K562 (cell line): ENCODE measurements around the gene GATA1. TPM values are rescaled to one million over a fixed set of nuclear protein-coding genes. Genes with fewer than 3 reads are reported as not detected.
A peak's percentile ranks its signal among the peaks of the same experiment; 100 is the strongest.

ENCODE experiments used
- CBFA2T2 ChIP-seq: fragments of 450-650 bp; conservative IDR thresholded peaks from 2 replicates; pipeline ENCODE4 v1.6.1; 2017; ENCODE audit warnings: mild to moderate bottlenecking
- ETV6 ChIP-seq, 3 experiments: fragments of 150-350 bp in 1 of 3; sonication (generic) in 1 of 3; formaldehyde crosslinking in 1 of 3; IDR thresholded peaks; 2 replicates each; pipeline versions ENCODE4 v1.6.1 to v1.8.0; 2014 to 2022; ENCODE audit warnings: borderline replicate concordance in 2 of 3, low read depth in 2 of 3, antibody characterized with exemption in 1 of 3, low read length in 1 of 3, mild to moderate bottlenecking in 1 of 3, missing genetic modification reagents in 1 of 3
- EWSR1 ChIP-seq: fragments of 450-650 bp; IDR thresholded peaks from 2 replicates; pipeline ENCODE4 v1.6.1; 2018; ENCODE audit warnings: borderline replicate concordance, mild to moderate bottlenecking, low read depth, moderate library complexity; ENCODE audit not compliant: partially characterized antibody
- FOS ChIP-seq: IDR thresholded peaks from 3 replicates; pipeline ENCODE4 v1.6.1; 2011; ENCODE audit not compliant: insufficient read length; ENCODE audit errors: extremely low read depth
- GABPA ChIP-seq: fragments of 200-800 bp; sonication (Bioruptor generic); conservative IDR thresholded peaks from 2 replicates; pipeline ENCODE4 v1.6.1; 2016; ENCODE audit warnings: low read depth, missing genetic modification characterization, missing compliant biosample characterization
- HNRNPLL ChIP-seq: fragments of 200-400 bp; formaldehyde crosslinking; IDR thresholded peaks from 2 replicates; pipeline ENCODE4 v1.6.1; 2017; ENCODE audit warnings: low read length, low read depth, mild to moderate bottlenecking; ENCODE audit not compliant: poor library complexity, severe bottlenecking
- KLF6 ChIP-seq: fragments of 250-450 bp; sonication (Bioruptor Pico); IDR thresholded peaks from 2 replicates; pipeline ENCODE4 v1.4.0; 2020; ENCODE audit warnings: mild to moderate bottlenecking, moderate library complexity, borderline replicate concordance
- MTA2 ChIP-seq: fragments of 450-650 bp; IDR thresholded peaks from 2 replicates; pipeline ENCODE4 v1.6.1; 2016; ENCODE audit warnings: low read depth
- NONO ChIP-seq, 2 experiments: fragments of 200-400 bp in 1 of 2; fragments of 450-650 bp in 1 of 2; formaldehyde crosslinking in 1 of 2; IDR thresholded peaks; 2 replicates each; pipeline ENCODE4 v1.6.1; 2017; ENCODE audit warnings: low read depth in 2 of 2, mild to moderate bottlenecking in 2 of 2, moderate library complexity in 2 of 2, low read length in 1 of 2
- TAF15 ChIP-seq: fragments of 200-400 bp; formaldehyde crosslinking; IDR thresholded peaks from 2 replicates; pipeline ENCODE4 v1.6.1; 2017; ENCODE audit warnings: mild to moderate bottlenecking, low read depth, low read length, moderate library complexity
- TSC22D4 ChIP-seq: fragments of 450-650 bp; IDR thresholded peaks from 2 replicates; pipeline ENCODE4 v1.6.1; 2016; ENCODE audit warnings: missing genetic modification characterization, missing biosample characterization, control low read depth
- ZFX ChIP-seq: sonication (generic); formaldehyde crosslinking; IDR thresholded peaks from 2 replicates; pipeline ENCODE4 v1.8.0; 2022; ENCODE audit warnings: mild to moderate bottlenecking, missing genetic modification reagents, moderate library complexity
- ZNF263 ChIP-seq: sonication (generic); formaldehyde crosslinking; IDR thresholded peaks from 2 replicates; pipeline ENCODE4 v1.8.0; 2022; ENCODE audit warnings: mild to moderate bottlenecking, missing genetic modification reagents, borderline replicate concordance
- polyA plus RNA-seq, 8 experiments: library from polyadenylated mRNA; depleted of rRNA in 4 of 8; stranded (reverse) in 5 of 8; unstranded in 3 of 8; fragments of >200 nt; fragmentation: Nextera tagmentation in 2 of 8; fragmentation: Illumina TruSeq in 1 of 8; extraction: Ambion mirVana in 2 of 8; extraction: Trizol in 1 of 8; gene quantifications; 2 replicates each; pipeline versions ENCODE4 v1.2.1 to v1.2.3, GENCODE V29; 2011 to 2014; ENCODE audit warnings: inconsistent platforms in 1 of 8, missing spikeins in 1 of 8
- total RNA-seq, 7 experiments: library from RNA; depleted of rRNA in 6 of 7; stranded (reverse); fragments of >200 nt in 6 of 7; fragmentation: Illumina TruSeq in 2 of 7; extraction: Trizol in 2 of 7; gene quantifications; 2 replicates each; pipeline versions ENCODE4 v1.2.1 to v1.2.3, GENCODE V29; 2011 to 2021; ENCODE audit warnings: low replicate concordance in 1 of 7
- TF ChIP-seq, protein P1 (sequence below): fragments of 450-650 bp; formaldehyde crosslinking; IDR thresholded peaks from 2 replicates; pipeline ENCODE4 v1.4.0; 2020; ENCODE audit warnings: mild to moderate bottlenecking, moderate library complexity
- TF ChIP-seq, protein P2 (sequence below), 2 experiments: fragments of 250-450 bp in 1 of 2; fragments of 450-650 bp in 1 of 2; sonication (Bioruptor Pico) in 1 of 2; IDR thresholded peaks; 2 replicates each; pipeline versions ENCODE4 v1.6.1 to v1.8.0; 2016 to 2021; ENCODE audit warnings: mild to moderate bottlenecking in 2 of 2, moderate library complexity in 2 of 2, missing compliant biosample characterization in 1 of 2, missing genetic modification characterization in 1 of 2
- TF ChIP-seq, protein P3 (sequence below), 3 experiments: IDR thresholded peaks in 2 of 3; conservative IDR thresholded peaks in 1 of 3; 2 replicates each; pipeline ENCODE4 v1.5.1; 2011 to 2012; ENCODE audit warnings: low read length in 3 of 3, mild to moderate bottlenecking in 3 of 3, control low read depth in 2 of 3, improper control_type of control experiment in 1 of 3, inconsistent platforms in 1 of 3, low read depth in 1 of 3, mixed read lengths in 1 of 3, moderate library complexity in 1 of 3; ENCODE audit not compliant: insufficient read depth in 2 of 3
- TF ChIP-seq, protein P4 (sequence below), 2 experiments: fragments of 450-650 bp; IDR thresholded peaks; 2 replicates each; pipeline ENCODE4 v1.6.1; 2018; ENCODE audit warnings: mild to moderate bottlenecking in 2 of 2, low read depth in 1 of 2; ENCODE audit not compliant: partially characterized antibody in 2 of 2

Gene GATA1
- total and polyA plus RNA-seq, 9 of the 15 experiments (the other 6 are each of a cell fraction or from before 2014, with no cell fraction given) = 11.9 to 291 (median 116) TPM

DNA sequence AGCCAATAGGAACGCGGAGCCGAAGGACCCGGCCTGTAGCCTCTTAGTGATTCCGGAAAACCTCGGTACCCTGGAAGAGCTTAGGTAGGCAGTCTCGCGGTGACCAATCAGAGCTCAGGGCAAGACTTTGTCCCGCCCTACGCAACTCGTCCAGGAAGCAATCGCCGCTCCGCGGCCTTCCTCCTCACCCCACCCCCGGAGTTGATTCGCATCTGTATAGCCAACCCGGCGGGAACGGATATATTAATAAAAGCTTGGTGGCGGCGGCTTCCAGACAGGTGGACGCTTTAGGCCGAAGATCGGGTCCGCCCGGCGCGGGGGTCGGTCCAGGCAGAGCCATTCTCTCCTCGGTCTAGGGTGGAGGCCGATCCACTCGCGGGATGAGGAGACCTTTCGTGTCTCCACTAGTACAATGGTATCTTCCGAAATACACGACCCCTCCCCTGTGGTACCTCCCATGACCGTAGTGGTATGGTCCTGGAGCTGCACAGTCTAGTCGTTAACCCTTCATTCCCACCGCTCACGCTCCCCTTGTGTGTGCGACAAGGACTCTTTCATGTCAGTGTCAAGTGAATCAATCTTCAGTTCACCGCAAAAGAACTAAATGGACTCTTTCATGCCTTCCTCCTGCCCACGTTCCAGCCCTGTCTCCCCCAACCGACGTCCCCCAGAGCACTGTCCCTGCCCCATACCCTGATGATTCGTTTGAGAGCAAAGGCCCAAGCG is 49.0 kb upstream of the GATA1 start (continued):
- peak; percentile 96 for TF ChIP-seq GABPA (tag)
- no peak for TF ChIP-seq ETV6 (IDR thresholded peaks at IDR 0.05; ENCODE audit: borderline replicate concordance in 1 of 2, low read depth in 2 of 2, low read length in 1 of 2)
- TF ChIP-seq ETV6 (CRISPR knock-in tag; IDR thresholded peaks at IDR 0.05; ENCODE audit: borderline replicate concordance) = no peak
- peak in 1 of 2 experiments; percentile 97; a peak in 2 of 4 replicates for TF ChIP-seq NONO (IDR thresholded peaks at IDR 0.05; ENCODE audit: low read depth in 2 of 2, low read length in 1 of 2)
- no peak for TF ChIP-seq HNRNPLL
- TF ChIP-seq, protein P1, sequence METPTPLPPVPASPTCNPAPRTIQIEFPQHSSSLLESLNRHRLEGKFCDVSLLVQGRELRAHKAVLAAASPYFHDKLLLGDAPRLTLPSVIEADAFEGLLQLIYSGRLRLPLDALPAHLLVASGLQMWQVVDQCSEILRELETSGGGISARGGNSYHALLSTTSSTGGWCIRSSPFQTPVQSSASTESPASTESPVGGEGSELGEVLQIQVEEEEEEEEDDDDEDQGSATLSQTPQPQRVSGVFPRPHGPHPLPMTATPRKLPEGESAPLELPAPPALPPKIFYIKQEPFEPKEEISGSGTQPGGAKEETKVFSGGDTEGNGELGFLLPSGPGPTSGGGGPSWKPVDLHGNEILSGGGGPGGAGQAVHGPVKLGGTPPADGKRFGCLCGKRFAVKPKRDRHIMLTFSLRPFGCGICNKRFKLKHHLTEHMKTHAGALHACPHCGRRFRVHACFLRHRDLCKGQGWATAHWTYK (CRISPR knock-in tag) = no peak
- no peak for TF ChIP-seq CBFA2T2
- peak; percentile 82 for TF ChIP-seq ZFX (CRISPR knock-in tag)
- peak; percentile 94 for TF ChIP-seq FOS
- TF ChIP-seq, protein P2, sequence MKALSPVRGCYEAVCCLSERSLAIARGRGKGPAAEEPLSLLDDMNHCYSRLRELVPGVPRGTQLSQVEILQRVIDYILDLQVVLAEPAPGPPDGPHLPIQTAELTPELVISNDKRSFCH (CRISPR knock-in tag; IDR thresholded peaks at IDR 0.05) = no peak
- TF ChIP-seq, protein P2 (tag; IDR thresholded peaks at IDR 0.05) = 0 out of 2 replicates have a peak, but pooled peaks have one; percentile 44
- TF ChIP-seq ZNF263 = 0 out of 2 replicates have a peak, but pooled peaks have one; percentile 23
- TF ChIP-seq, protein P3, sequence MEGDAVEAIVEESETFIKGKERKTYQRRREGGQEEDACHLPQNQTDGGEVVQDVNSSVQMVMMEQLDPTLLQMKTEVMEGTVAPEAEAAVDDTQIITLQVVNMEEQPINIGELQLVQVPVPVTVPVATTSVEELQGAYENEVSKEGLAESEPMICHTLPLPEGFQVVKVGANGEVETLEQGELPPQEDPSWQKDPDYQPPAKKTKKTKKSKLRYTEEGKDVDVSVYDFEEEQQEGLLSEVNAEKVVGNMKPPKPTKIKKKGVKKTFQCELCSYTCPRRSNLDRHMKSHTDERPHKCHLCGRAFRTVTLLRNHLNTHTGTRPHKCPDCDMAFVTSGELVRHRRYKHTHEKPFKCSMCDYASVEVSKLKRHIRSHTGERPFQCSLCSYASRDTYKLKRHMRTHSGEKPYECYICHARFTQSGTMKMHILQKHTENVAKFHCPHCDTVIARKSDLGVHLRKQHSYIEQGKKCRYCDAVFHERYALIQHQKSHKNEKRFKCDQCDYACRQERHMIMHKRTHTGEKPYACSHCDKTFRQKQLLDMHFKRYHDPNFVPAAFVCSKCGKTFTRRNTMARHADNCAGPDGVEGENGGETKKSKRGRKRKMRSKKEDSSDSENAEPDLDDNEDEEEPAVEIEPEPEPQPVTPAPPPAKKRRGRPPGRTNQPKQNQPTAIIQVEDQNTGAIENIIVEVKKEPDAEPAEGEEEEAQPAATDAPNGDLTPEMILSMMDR (IDR thresholded peaks at IDR 0.05 in 2 of 3, conservative IDR thresholded peaks at IDR 0.05 in 1 of 3; ENCODE audit: insufficient read depth in 2 of 3, low read depth in 1 of 3, low read length in 3 of 3) = no peak
- TF ChIP-seq, protein P4, sequence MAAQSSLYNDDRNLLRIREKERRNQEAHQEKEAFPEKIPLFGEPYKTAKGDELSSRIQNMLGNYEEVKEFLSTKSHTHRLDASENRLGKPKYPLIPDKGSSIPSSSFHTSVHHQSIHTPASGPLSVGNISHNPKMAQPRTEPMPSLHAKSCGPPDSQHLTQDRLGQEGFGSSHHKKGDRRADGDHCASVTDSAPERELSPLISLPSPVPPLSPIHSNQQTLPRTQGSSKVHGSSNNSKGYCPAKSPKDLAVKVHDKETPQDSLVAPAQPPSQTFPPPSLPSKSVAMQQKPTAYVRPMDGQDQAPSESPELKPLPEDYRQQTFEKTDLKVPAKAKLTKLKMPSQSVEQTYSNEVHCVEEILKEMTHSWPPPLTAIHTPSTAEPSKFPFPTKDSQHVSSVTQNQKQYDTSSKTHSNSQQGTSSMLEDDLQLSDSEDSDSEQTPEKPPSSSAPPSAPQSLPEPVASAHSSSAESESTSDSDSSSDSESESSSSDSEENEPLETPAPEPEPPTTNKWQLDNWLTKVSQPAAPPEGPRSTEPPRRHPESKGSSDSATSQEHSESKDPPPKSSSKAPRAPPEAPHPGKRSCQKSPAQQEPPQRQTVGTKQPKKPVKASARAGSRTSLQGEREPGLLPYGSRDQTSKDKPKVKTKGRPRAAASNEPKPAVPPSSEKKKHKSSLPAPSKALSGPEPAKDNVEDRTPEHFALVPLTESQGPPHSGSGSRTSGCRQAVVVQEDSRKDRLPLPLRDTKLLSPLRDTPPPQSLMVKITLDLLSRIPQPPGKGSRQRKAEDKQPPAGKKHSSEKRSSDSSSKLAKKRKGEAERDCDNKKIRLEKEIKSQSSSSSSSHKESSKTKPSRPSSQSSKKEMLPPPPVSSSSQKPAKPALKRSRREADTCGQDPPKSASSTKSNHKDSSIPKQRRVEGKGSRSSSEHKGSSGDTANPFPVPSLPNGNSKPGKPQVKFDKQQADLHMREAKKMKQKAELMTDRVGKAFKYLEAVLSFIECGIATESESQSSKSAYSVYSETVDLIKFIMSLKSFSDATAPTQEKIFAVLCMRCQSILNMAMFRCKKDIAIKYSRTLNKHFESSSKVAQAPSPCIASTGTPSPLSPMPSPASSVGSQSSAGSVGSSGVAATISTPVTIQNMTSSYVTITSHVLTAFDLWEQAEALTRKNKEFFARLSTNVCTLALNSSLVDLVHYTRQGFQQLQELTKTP (IDR thresholded peaks at IDR 0.05; ENCODE audit: low read depth in 1 of 2, partially characterized antibody in 2 of 2) = peak in 1 of 2 experiments; percentile 22
- no peak for TF ChIP-seq TSC22D4 (tag)
- TF ChIP-seq MTA2 = peak; percentile 40
- TF ChIP-seq KLF6 (CRISPR knock-in tag) = no peak
- TF ChIP-seq EWSR1 = no peak
- TF ChIP-seq TAF15 = no peak
